Gastrocnemius medialis (tissue), 4 donors: ENCODE measurements around the gene RPRD1B. TPM values are rescaled to one million over a fixed set of nuclear protein-coding genes. Genes with fewer than 3 reads are reported as not detected.

ENCODE experiments used
- ATAC-seq, 2 donors: fragments of 150-250 bp; one replicate each; pipeline ENCODE4 v1.9.1; 2016
- DNase-seq, 2 donors: peaks; one replicate each; pipeline ENCODE4 v3.0.0-alpha.2; 2019
- H3K27ac ChIP-seq, 4 donors: fragments of 200-600 bp; sonication (generic); 1 replicate in 1 of 4; 2 replicates in 3 of 4; pipeline ENCODE4 v1.5.1; 2016 to 2018; ENCODE audit warnings: mild to moderate bottlenecking in 2 of 4, moderate library complexity in 1 of 4
- H3K27me3 ChIP-seq, 3 donors: fragments of 200-600 bp; sonication (generic) in 2 of 3; 1 replicate in 1 of 3; 2 replicates in 2 of 3; pipeline versions ENCODE4 v1.5.1 to v1.6.0; 2016 to 2019; ENCODE audit warnings: mild to moderate bottlenecking in 1 of 3, moderate library complexity in 1 of 3
- H3K36me3 ChIP-seq, 2 donors: fragments of 200-600 bp; sonication (generic) in 1 of 2; one replicate each; pipeline ENCODE4 v1.5.1; 2017 to 2018
- H3K4me1 ChIP-seq, 2 donors: fragments of 200-600 bp; sonication (generic) in 1 of 2; one replicate each; pipeline ENCODE4 v1.5.1; 2016 to 2017; ENCODE audit warnings: mild to moderate bottlenecking in 2 of 2
- H3K4me3 ChIP-seq, 4 donors: fragments of 200-600 bp; sonication (generic) in 3 of 4; 1 replicate in 1 of 4; 2 replicates in 3 of 4; pipeline ENCODE4 v1.5.1; 2016 to 2019; ENCODE audit warnings: mild to moderate bottlenecking in 2 of 4
- H3K9me3 ChIP-seq, 3 donors: fragments of 200-600 bp; sonication (generic) in 2 of 3; 1 replicate in 1 of 3; 2 replicates in 2 of 3; pipeline ENCODE4 v1.5.1; 2016 to 2019
- CTCF ChIP-seq, 5 experiments: fragments of 450-650 bp in 3 of 5; fragments of 200-600 bp in 2 of 5; sonication (generic) in 2 of 5; IDR thresholded peaks in 4 of 5; conservative IDR thresholded peaks in 1 of 5; 1 replicate in 4 of 5; 2 replicates in 1 of 5; pipeline ENCODE4 v1.5.1; 2016 to 2019; ENCODE audit warnings: antibody characterized with exemption in 5 of 5, mild to moderate bottlenecking in 3 of 5, moderate library complexity in 3 of 5
- POLR2A ChIP-seq, 2 donors: fragments of 450-650 bp; IDR thresholded peaks; one replicate each; pipeline ENCODE4 v1.6.1; 2017; ENCODE audit warnings: antibody characterized with exemption in 2 of 2, mild to moderate bottlenecking in 2 of 2, moderate library complexity in 2 of 2
- in situ Hi-C, 4 donors: fragments of 200-750 bp; cut with MboI; loops; one replicate each; pipeline versions ENCODE4 v1.15.0 to v1.8.0; 2017; ENCODE audit warnings: low sequenced_read_pairs in 4 of 4
- intact Hi-C: fragments of 100-400 bp; cut with DNase I; formaldehyde crosslinking; loops from one replicate; pipeline ENCODE4 v1.15.1; 2023; ENCODE audit warnings: low total_unique reads
- total RNA-seq, 4 donors: library from RNA; depleted of rRNA; stranded (reverse); fragments of >200 nt; gene quantifications; one replicate each; pipeline versions ENCODE4 v1.1.0 to v1.2.3, GENCODE V29; 2016

RPRD1B gene
- total RNA-seq, 4 donors from 2014 or later = 25.2 to 61.0 (median 40.6) TPM

DNA sequence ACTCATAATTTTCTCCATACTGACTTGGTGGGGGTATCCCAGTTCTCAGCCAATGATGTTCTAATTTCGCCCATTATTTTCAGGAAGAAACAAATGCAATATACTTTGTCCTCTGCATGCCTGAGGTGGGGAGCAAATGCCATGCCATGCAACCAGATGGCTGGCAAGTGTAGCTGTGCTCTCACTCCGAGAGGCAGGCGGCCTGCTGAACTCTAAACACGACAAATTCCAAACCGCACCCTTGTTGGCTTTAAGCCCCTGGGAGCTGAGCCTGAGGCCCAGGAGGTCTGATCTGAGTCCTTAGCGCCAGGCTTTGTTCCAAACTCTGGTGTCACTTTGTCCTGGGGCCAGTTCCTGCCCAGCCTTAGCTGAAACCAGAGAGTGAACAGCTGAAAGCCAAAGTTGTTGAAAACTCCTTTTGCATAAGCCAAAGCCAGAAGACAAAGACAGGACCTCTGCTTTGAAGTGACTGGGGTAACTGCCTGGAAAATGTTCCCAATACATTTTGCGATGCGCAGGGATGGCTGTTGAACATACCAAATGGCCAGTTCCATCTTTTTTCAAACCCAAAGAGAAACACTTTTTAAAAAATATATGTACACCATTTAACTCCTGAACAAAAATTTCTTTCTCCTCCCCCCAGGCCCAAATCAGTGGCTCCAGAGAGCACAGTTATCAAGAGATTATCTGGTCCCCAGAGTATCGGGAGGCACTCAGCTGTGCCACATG, 46.5 kb upstream of the RPRD1B start:
- in situ Hi-C loops (loop anchor here in 3 of 4 donors (25.0 kb wide), 3 partner anchors 200 to 800 kb away; partner anchors contain the start of genes MROH8 (in 1 of the 3) and RPN2 (in 1 of the 3)), intact Hi-C loops (loop anchor here (5.0 kb wide), 2 partner anchors 175 to 460 kb away; partner anchors contain the start of gene BLCAP)

DNA sequence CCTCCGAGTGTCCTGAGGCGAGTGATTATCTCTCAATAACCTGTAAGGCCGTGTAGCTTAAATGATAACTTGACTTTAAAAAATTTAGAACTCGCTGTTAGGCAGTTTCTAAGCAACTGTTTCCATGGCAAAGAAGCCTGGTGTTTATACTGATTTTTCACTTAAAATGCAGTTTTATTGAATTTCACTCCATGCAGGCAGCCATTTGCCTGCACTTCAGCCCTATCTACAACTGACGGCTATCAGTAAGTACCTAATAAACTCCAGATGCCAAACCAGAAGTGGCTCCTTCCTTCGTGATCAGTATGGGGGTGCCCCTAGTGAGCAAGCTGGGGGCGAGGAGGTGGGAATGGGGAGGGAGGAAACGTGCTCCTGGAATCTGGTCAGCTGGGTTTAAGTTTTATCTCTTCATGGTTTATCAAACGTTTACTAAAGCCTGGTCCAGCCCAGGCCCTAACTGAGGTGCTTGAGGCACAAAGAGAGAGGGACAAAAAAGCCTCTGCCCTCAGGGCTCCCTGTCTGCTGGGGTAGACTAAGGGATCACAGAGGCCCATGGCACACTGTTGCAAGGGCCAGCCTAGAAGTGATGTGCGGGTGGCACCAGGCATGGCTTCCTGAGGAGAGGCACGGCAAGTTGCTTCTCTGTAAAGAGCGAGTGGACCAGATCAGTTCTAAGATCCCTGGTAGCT, 45.8 kb upstream of the RPRD1B start:
- in situ Hi-C loops = loop anchor here in 3 of 4 donors (25.0 kb wide), 3 partner anchors 200 to 800 kb away; partner anchors contain the start of genes MROH8 (in 1 of the 3) and RPN2 (in 1 of the 3)

More for the DNA sequence above, 46.5 kb upstream of the RPRD1B start:
- TF ChIP-seq CTCF (IDR thresholded peaks at IDR 0.05 in 4 of 5, conservative IDR thresholded peaks at IDR 0.05 in 1 of 5) (no peak), POLR2A (IDR thresholded peaks at IDR 0.05) (peak in 1 of 2 donors; percentile 31)
- Histone ChIP-seq H3K4me3 (no peak overlapping the region), H3K36me3 (peaks cover 0 to 3% of the 10 kb centered on the region in 2 donors), H3K9me3 (no peaks in the 10 kb centered on the region), H3K4me1 (peaks cover 81 to 82% of the 10 kb centered on the region in 2 donors), H3K27ac (peak overlapping the region; percentile 84 to 93 (median 90)), H3K27me3 (no peaks in the 10 kb centered on the region)
- peak; percentile 88 to 90 for ATAC-seq
- peak; percentile 93 to 98 for DNase-seq

GRCh38 chr20:37988306-37988954, 45.1 kb upstream of the RPRD1B start:
- intact Hi-C loops = loop anchor here (2.0 to 5.0 kb wide), 4 partner anchors 44 to 461 kb away; partner anchors contain the start of genes BLCAP, RPRD1B and TTI1
- ATAC-seq (peak; percentile 22 to 40), DNase-seq (peak; percentile 20 to 34)

More for the DNA sequence above, 45.8 kb upstream of the RPRD1B start:
- Histone ChIP-seq H3K4me1 (peaks cover 88 to 89% of the 10 kb centered on the region in 2 donors), H3K4me3 (no peak overlapping the region), H3K9me3 (no peaks in the 10 kb centered on the region), H3K27me3 (no peaks in the 10 kb centered on the region), H3K36me3 (no peaks in the 10 kb centered on the region), H3K27ac (peak overlapping the region; percentile 84 to 93 (median 90))
- no peak for DNase-seq
- TF ChIP-seq POLR2A (IDR thresholded peaks at IDR 0.05) (no peak), CTCF (IDR thresholded peaks at IDR 0.05 in 4 of 5, conservative IDR thresholded peaks at IDR 0.05 in 1 of 5) (no peak)
- no peak for ATAC-seq
- intact Hi-C loops = loop anchor here (2.0 to 5.0 kb wide), 4 partner anchors 45 to 460 kb away; partner anchors contain the start of genes BLCAP, RPRD1B and TTI1

More at GRCh38 chr20:37988306-37988954, 45.1 kb upstream of the RPRD1B start:
- no peak overlapping the region for H3K4me3 ChIP-seq
- no peaks in the 10 kb centered on the region for H3K36me3 ChIP-seq
- TF ChIP-seq CTCF (IDR thresholded peaks at IDR 0.05 in 4 of 5, conservative IDR thresholded peaks at IDR 0.05 in 1 of 5) (no peak), POLR2A (IDR thresholded peaks at IDR 0.05) (peak in 1 of 2 donors; percentile 26)
- in situ Hi-C loops = loop anchor here in 3 of 4 donors (25.0 kb wide), 3 partner anchors 201 to 801 kb away; partner anchors contain the start of genes MROH8 (in 1 of the 3) and RPN2 (in 1 of the 3)
- H3K27ac ChIP-seq = peak overlapping the region; percentile 84 to 93 (median 90)
- H3K27me3 ChIP-seq = no peaks in the 10 kb centered on the region
- H3K4me1 ChIP-seq = peaks cover 93 to 94% of the 10 kb centered on the region in 2 donors
- no peaks in the 10 kb centered on the region for H3K9me3 ChIP-seq
